HFF-Myc (cell line): Measurements from ENCODE around the gene WFDC8.
"Not testable (repeated sequence)": the region's sequence is repeated elsewhere in the genome, so short reads cannot be mapped to it uniquely, and the experiment has no call there.

ENCODE experiments used
- DNase-seq: peaks from one replicate; pipeline ENCODE4 v3.0.0-alpha.2; 2011; ENCODE audit warnings: low read depth; ENCODE audit errors: extremely low read depth
- H3K4me3 ChIP-seq: replicated peaks from 2 replicates; pipeline ENCODE4 v1.5.1; 2011; ENCODE audit warnings: low read depth, mild to moderate bottlenecking, control low read depth, low read length
- CTCF ChIP-seq: IDR thresholded peaks from 2 replicates; pipeline ENCODE4 v1.5.1; 2012; ENCODE audit warnings: mild to moderate bottlenecking, low read depth, low read length, control low read depth; ENCODE audit errors: missing control alignments

Gene WFDC8

GRCh38 chr20:45581702-45582101 lies 2.6 kb upstream of the WFDC8 start:
- no peak for DNase-seq
- no peak overlapping the region for H3K4me3 ChIP-seq
- no peak for TF ChIP-seq CTCF

DNA sequence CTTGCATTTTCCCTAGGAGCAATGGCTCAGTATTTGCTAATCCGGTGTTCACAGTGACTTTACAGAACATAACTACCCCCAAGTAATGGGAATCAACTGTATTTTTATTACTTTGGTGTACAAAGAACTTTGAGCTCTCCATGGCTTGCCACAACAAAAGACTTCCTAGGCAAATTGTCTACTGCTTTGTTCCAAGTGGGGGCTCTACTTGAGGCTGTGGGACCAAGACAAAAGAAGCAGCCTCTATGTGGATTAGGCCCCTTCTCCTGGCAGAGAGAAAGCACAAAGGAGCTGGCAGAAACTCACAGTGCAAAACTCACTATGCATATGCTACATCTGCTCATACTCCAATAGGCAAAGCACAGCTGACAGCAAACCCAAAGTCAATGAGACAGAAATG lies 853 bp downstream of the WFDC8 start:
- TF ChIP-seq CTCF: no peak
- H3K4me3 ChIP-seq: no peak overlapping the region
- no peak for DNase-seq

- no peak for TF ChIP-seq CTCF
- DNase-seq: no peak
- no peak overlapping the region for H3K4me3 ChIP-seq
Measured at GRCh38 chr20:45576995-45577394, 2.1 kb downstream of the WFDC8 start.

- H3K4me3 ChIP-seq: no peak overlapping the region
- no peak for DNase-seq
- no peak for TF ChIP-seq CTCF
Measured at GRCh38 chr20:45575931-45576330, 3.2 kb downstream of the WFDC8 start.

GRCh38 chr20:45569650-45570049 lies 9.4 kb downstream of the WFDC8 start:
- DNase-seq, H3K4me3 ChIP-seq: not testable (repeated sequence)

- no peak for TF ChIP-seq CTCF
Measured at GRCh38 chr20:45564760-45565276, 14.3 kb downstream of the WFDC8 start.

DNA sequence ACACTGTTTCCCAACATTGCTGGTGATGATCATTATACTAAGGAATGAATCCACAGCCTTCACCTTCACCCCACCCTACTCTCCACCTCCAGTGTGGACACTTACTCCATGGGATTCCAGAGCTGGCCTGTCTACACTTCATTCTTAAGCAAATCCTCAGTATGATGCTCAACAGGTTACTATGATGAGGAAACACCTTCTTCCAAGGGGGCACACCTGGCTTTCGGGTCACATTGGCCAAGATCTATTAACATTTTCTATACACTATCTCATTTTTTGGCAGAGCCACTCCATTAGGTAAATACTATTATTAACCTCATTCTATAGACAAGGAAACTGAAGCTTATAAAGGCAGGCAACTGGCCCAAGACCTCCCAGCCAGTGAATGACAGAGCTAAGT lies 23.9 kb downstream of the WFDC8 start:
- H3K4me3 ChIP-seq: no peak overlapping the region
- DNase-seq: no peak
- no peak for TF ChIP-seq CTCF

More at GRCh38 chr20:45564760-45565276, 14.3 kb downstream of the WFDC8 start:
- no peak overlapping the region for H3K4me3 ChIP-seq
- no peak for DNase-seq
